IPS DF 6.9 (cell line): ENCODE measurements around the gene KIAA1755.

Source experiments
- DNase-seq: peaks from one replicate; pipeline ENCODE4 v3.0.0-alpha.2; 2013; ENCODE audit warnings: low read depth, low spot score
- H3K27ac ChIP-seq: one replicate; pipeline ENCODE4 v1.5.1; 2013; ENCODE audit warnings: low read length, control low read depth
- H3K27me3 ChIP-seq: 2 replicates; pipeline ENCODE4 v1.6.1; 2013; ENCODE audit warnings: mild to moderate bottlenecking, low read length; ENCODE audit not compliant: control insufficient read depth, insufficient read depth
- H3K36me3 ChIP-seq: 2 replicates; pipeline ENCODE4 v1.6.1; 2013; ENCODE audit warnings: low read length; ENCODE audit not compliant: control insufficient read depth, insufficient read depth
- H3K4me1 ChIP-seq: 2 replicates; pipeline ENCODE4 v1.6.1; 2013; ENCODE audit warnings: low read length; ENCODE audit not compliant: control insufficient read depth, insufficient read depth
- H3K4me3 ChIP-seq: 2 replicates; pipeline ENCODE4 v1.5.1; 2013; ENCODE audit warnings: mild to moderate bottlenecking, low read length
- H3K9me3 ChIP-seq: 2 replicates; pipeline ENCODE4 v1.6.1; 2013; ENCODE audit warnings: low read length, inconsistent platforms; ENCODE audit not compliant: control insufficient read depth, insufficient read depth
- WGBS: extraction: QIAGEN DNeasy Blood & Tissue Kit; methylation state at CpG from one replicate; pipeline ENCODE4 v1.1.7; 2013; ENCODE audit warnings: mixed read lengths, missing lambda C conversion rate; ENCODE audit not compliant: insufficient read length, insufficient coverage; 5-methylcytosine and 5-hydroxymethylcytosine counted together

KIAA1755 gene

GRCh38 chr20:38277285-38277684 lies 16.8 kb upstream of the KIAA1755 start:
- Histone ChIP-seq H3K4me3 (no peak overlapping the region), H3K4me1 (no peaks in the 10 kb centered on the region), H3K27ac (no peak overlapping the region), H3K9me3 (no peaks in the 10 kb centered on the region), H3K36me3 (no peaks in the 10 kb centered on the region), H3K27me3 (no peaks in the 10 kb centered on the region)
- WGBS: no CpG with 5 or more reads among the region's 5 CpGs
- no peak for DNase-seq

- Histone ChIP-seq H3K9me3 (no peaks in the 10 kb centered on the region), H3K27me3 (no peaks in the 10 kb centered on the region), H3K4me3 (no peak overlapping the region), H3K27ac (no peak overlapping the region), H3K4me1 (no peaks in the 10 kb centered on the region), H3K36me3 (no peaks in the 10 kb centered on the region)
- DNase-seq: no peak
- 100% methylated on average over 1 of the region's 12 CpGs for WGBS
These were observed 15.4 kb upstream of the KIAA1755 start for GRCh38 chr20:38275815-38276550.

- H3K9me3 ChIP-seq: no peaks in the 10 kb centered on the region
- no peaks in the 10 kb centered on the region for H3K27me3 ChIP-seq
- DNase-seq: no peak
- H3K36me3 ChIP-seq: no peaks in the 10 kb centered on the region
- no CpG with 5 or more reads among the region's 2 CpGs for WGBS
- no peaks in the 10 kb centered on the region for H3K4me1 ChIP-seq
- H3K27ac ChIP-seq: no peak overlapping the region
- no peak overlapping the region for H3K4me3 ChIP-seq
These were observed 12.4 kb upstream of the KIAA1755 start for GRCh38 chr20:38272961-38273360.

GRCh38 chr20:38272398-38272797 lies 11.9 kb upstream of the KIAA1755 start:
- H3K9me3 ChIP-seq: no peaks in the 10 kb centered on the region
- no peak overlapping the region for H3K27ac ChIP-seq
- no peaks in the 10 kb centered on the region for H3K4me1 ChIP-seq
- no peaks in the 10 kb centered on the region for H3K27me3 ChIP-seq
- no peak for DNase-seq
- no peak overlapping the region for H3K4me3 ChIP-seq
- WGBS: no CpG with 5 or more reads among the region's 2 CpGs
- H3K36me3 ChIP-seq: no peaks in the 10 kb centered on the region

- no peaks in the 10 kb centered on the region for H3K9me3 ChIP-seq
- H3K4me3 ChIP-seq: no peak overlapping the region
- no peak overlapping the region for H3K27ac ChIP-seq
- no peaks in the 10 kb centered on the region for H3K27me3 ChIP-seq
- WGBS: no CpG with 5 or more reads among the region's 2 CpGs
- no peaks in the 10 kb centered on the region for H3K36me3 ChIP-seq
- DNase-seq: no peak
- H3K4me1 ChIP-seq: no peaks in the 10 kb centered on the region
These were observed 11.1 kb upstream of the KIAA1755 start for GRCh38 chr20:38271608-38272120.

DNA sequence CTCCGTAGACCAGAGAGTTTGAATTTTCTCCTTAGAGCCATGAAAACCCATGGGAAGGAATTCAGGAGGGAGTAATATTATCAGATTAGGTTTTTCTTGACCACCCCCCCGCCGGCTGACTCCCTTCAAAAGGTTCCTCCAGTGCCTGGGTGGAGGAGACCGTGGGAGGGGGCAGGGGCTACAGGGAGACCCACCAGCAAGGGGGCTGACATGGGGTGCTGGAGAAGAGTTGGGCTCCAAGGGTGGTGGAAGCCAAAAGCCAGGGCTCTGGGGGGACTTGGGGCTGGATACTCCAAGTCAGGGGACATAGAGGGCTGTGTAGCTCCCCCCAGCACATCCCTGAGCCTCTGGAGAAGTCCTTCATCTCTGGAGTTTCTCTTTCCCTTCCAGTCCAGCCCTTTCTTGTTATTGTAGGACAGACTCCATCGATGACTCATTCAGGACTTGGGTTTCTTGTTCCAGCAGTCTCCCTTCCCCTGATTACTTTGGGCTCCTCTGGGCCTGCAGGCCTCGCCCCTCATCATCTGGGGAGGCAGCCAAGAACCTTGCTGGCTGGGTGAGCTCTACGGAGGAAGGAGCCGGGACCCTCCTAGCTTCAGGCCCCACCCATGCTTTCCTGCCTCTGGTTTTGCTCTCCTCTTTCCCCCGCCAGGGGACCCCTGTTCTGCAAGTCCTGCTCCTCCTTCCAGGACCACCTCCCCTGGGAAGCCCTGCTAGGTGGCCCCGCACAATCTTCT lies 10.5 kb upstream of the KIAA1755 start:
- no peaks in the 10 kb centered on the region for H3K36me3 ChIP-seq
- H3K9me3 ChIP-seq: no peaks in the 10 kb centered on the region
- H3K4me1 ChIP-seq: no peaks in the 10 kb centered on the region
- H3K27ac ChIP-seq: no peak overlapping the region
- WGBS: no CpG with 5 or more reads among the region's 10 CpGs
- H3K27me3 ChIP-seq: no peaks in the 10 kb centered on the region
- no peak overlapping the region for H3K4me3 ChIP-seq
- no peak for DNase-seq

DNA sequence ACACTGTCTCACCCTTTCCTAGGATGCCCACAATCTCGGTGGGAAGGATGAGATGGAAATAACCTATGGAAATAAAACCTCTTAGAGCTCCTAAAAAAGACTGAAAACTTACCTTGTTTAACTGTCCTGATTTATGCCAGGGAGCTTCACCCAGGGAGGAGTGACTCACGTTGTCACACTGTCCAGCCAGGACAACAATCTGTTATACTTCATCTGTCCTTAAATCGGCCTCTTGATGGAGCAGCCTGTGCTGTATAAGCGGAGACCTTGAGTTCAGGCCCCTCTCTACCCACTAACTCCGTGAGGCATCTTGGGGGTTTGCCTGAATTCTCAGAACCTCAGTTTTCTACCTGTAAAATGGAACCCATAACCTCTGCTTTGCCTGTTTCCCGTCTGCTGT lies 9.2 kb upstream of the KIAA1755 start:
- DNase-seq: no peak

DNA sequence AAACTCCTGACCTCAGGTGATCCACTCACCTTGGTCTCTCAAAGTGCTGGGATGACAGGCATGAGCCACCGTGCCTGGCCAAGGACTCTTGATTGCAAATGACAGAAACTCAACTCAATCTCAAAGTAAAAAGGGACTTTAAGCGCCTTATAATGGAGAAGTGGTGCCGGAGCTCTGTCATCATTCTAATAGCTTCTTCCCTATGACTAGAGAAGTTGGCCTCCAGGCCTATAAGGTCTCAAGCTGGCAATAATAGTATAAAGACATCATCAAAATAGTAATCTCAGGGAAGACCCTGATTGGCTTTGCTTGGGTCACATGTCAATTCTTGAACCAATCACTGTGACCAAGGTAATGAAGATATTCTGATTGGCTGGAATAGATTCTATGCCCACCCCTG lies 8.5 kb upstream of the KIAA1755 start:
- H3K9me3 ChIP-seq: no peaks in the 10 kb centered on the region
- H3K27me3 ChIP-seq: no peaks in the 10 kb centered on the region
- H3K27ac ChIP-seq: no peak overlapping the region
- no peaks in the 10 kb centered on the region for H3K4me1 ChIP-seq
- no peak for DNase-seq
- no CpG with 5 or more reads among the region's 3 CpGs for WGBS
- H3K36me3 ChIP-seq: no peaks in the 10 kb centered on the region
- no peak overlapping the region for H3K4me3 ChIP-seq

More for the DNA sequence above, 9.2 kb upstream of the KIAA1755 start:
- Histone ChIP-seq H3K27me3 (no peaks in the 10 kb centered on the region), H3K9me3 (no peaks in the 10 kb centered on the region), H3K4me3 (no peak overlapping the region), H3K36me3 (no peaks in the 10 kb centered on the region), H3K27ac (no peak overlapping the region), H3K4me1 (no peaks in the 10 kb centered on the region)
- WGBS: no CpG with 5 or more reads among the region's 6 CpGs

- no CpG with 5 or more reads among the region's 5 CpGs for WGBS
- H3K27me3 ChIP-seq: no peaks in the 10 kb centered on the region
- no peak overlapping the region for H3K27ac ChIP-seq
- no peaks in the 10 kb centered on the region for H3K36me3 ChIP-seq
- no peak for DNase-seq
- H3K4me3 ChIP-seq: no peak overlapping the region
- H3K4me1 ChIP-seq: no peaks in the 10 kb centered on the region
- H3K9me3 ChIP-seq: no peaks in the 10 kb centered on the region
These were observed 7.5 kb upstream of the KIAA1755 start for GRCh38 chr20:38267901-38268514.

- H3K4me1 ChIP-seq: no peaks in the 10 kb centered on the region
- H3K27me3 ChIP-seq: no peaks in the 10 kb centered on the region
- no peak overlapping the region for H3K27ac ChIP-seq
- no peaks in the 10 kb centered on the region for H3K36me3 ChIP-seq
- DNase-seq: no peak
- H3K9me3 ChIP-seq: no peaks in the 10 kb centered on the region
- WGBS: no CpG with 5 or more reads among the region's 2 CpGs
- H3K4me3 ChIP-seq: no peak overlapping the region
These were observed 6.8 kb upstream of the KIAA1755 start for GRCh38 chr20:38267296-38267695.
